Stimulated activated CD4-positive, alpha-beta T cell treated with anti-CD3 and anti-CD28 coated beads, Interleukin-2, amount 100 ng/mL, for 48 hours (primary cell): ENCODE results near the gene TEX36.
"Not testable (repeated sequence)": the region's sequence is repeated elsewhere in the genome, so short reads cannot be mapped to it uniquely, and the experiment has no call there.

Experiments used
- DNase-seq, 2 donors: peaks; one replicate each; pipeline ENCODE4 v3.0.0-alpha.2; 2020

TEX36 gene

GRCh38 chr10:125629758-125630376 lies 53.1 kb downstream of the TEX36 start:
- no peak for DNase-seq

DNA sequence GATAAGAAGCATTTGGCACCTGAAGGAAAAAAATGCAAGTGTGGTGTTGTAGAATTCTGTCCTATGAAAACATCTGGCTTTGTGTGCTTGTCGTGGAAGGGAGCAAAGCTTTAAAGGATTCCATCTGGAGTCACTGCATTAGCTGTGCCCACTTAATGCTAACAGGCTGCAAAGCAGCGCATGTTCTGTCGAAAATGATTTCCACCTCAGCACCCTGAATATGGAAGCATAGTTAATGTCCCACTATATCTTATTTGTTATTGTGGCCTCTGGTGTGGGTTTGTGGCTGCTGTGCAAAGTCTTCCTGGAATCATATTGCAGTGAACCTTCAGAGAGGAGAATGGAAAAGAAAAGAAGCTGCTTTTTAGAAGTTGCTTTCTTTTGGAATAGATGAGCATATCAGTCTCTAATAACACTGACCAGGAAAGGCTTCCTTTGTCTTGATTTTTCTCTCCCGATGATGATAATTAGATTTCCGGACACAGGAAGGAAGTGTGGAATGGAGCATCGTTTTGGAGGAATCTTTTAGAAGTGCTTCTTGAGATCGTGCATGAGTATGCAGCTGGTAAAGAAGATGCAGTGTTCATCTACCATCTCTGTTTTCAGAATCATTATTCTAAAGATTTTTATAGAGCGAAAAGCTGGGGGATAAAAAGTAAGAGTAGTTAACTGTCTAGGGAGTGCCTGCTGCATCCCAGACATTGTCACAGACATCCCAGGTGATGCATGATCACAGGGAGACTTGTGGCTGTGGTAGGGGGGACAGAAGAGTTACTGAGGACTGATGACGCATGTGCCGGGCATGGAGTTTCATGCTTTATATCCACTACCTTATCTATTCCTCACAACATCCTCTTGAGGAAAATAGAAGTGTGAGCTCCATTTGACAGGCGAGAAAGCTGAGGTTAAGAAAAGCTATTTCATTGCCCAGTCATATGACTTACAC lies 54.6 kb downstream of the TEX36 start:
- DNase-seq, result no peak

DNA sequence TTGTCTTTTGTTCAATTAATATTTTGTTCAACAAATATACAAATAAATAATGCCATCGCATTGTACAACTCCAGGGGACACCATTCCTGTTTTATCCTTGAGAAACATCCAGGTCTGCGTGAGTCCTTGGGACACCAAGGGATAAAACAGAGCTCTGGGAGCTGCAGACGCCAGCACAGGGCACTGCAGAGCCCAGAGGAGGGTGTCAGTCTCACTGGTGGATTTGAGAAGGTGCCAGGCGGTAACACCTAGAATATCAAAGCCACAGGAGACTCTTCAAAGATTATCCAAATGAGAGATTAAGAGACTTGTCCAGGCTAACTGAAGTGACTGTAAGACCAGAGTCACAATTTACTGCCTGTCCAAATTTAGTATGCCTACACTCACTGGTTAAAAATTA lies 55.3 kb downstream of the TEX36 start:
- no peak for DNase-seq

GRCh38 chr10:125626671-125627070 lies 56.3 kb downstream of the TEX36 start:
- DNase-seq, result no peak

GRCh38 chr10:125625586-125625985 lies 57.4 kb downstream of the TEX36 start:
- DNase-seq, result no peak

GRCh38 chr10:125624800-125625199 lies 58.2 kb downstream of the TEX36 start:
- no peak for DNase-seq

- DNase-seq, result no peak
Measured at GRCh38 chr10:125621052-125621451, 61.9 kb downstream of the TEX36 start.

DNA sequence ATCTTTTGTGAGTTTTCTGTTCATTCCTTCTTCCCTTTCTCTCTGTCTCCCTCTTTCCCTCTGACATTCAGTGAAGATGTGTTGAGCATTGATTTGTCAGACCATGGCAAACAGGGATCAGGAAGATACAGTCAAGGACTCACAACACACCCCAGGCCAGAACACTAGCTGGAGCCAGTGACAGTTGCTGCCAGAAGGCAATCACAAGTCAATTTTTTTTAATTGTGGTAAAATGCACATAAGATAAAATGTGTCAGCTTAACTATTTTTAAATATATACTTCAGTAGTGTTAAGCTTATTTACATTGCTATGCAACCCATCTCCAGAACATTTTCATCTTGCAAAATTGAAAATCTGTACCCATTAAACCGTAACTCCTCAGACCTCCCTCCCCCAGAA lies 62.6 kb downstream of the TEX36 start:
- no peak for DNase-seq

DNA sequence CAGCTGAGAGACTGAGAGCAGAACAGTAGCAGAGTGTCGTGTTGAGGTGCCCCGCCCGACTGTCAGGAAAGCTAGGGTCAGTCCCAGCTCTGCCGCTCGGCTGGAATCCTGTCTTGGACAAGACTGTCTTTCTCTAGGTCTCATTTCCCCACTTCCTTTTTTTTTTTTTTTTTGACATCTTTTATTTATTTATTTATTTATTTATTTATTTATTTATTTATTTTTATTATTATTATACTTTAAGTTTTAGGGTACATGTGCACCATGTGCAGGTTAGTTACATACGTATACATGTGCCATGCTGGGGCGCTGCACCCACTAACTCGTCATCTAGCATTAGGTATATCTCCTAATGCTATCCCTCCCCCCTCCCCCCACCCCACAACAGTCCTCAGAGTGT lies 69.9 kb downstream of the TEX36 start:
- not testable (repeated sequence) for DNase-seq

GRCh38 chr10:125611756-125612155 lies 71.2 kb downstream of the TEX36 start:
- DNase-seq, result no peak

GRCh38 chr10:125611216-125611615 lies 71.7 kb downstream of the TEX36 start:
- no peak for DNase-seq

GRCh38 chr10:125609859-125610258 lies 73.1 kb downstream of the TEX36 start:
- no peak for DNase-seq

GRCh38 chr10:125608474-125608873 lies 74.5 kb downstream of the TEX36 start:
- no peak for DNase-seq

GRCh38 chr10:125607689-125608290 lies 75.2 kb downstream of the TEX36 start:
- no peak for DNase-seq

DNA sequence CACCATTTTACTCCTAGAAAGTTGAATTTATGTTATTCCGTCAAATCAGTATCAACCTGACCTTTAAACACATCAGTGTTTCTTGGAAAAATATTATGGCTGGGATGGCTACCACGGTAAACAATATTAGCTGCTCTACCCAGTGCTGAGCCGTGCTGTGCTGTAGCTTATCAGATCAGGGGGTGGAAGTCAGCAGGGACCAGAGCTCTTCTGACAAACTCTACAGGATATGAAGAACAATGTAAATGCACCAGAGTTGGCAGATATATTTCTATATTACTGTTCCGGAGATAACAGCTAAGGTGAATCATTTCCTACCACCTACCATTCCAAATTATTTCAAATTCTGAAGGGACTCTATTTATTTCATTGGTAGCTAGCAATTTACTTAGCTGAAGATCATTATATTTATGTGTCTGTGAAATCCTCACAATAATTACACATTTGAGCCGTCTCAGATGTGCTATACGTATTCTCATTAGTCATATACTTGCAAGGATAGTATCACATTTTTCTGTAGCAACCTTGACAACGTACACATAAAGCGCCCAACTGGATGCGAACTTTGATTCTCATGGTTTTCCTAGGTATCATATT lies 76.5 kb downstream of the TEX36 start:
- no peak for DNase-seq
